CD4-positive, alpha-beta T cell treated with Interleukin-12 subunit alpha and Interleukin-12 subunit beta, for 1 hour (primary cell): ENCODE results near the gene PRKAB1.
"Not testable (repeated sequence)": the region's sequence is repeated elsewhere in the genome, so short reads cannot be mapped to it uniquely, and the experiment has no call there.

Experiments
- DNase-seq: peaks from one replicate; pipeline ENCODE4 v3.0.0-alpha.2; 2020

Gene PRKAB1

DNA sequence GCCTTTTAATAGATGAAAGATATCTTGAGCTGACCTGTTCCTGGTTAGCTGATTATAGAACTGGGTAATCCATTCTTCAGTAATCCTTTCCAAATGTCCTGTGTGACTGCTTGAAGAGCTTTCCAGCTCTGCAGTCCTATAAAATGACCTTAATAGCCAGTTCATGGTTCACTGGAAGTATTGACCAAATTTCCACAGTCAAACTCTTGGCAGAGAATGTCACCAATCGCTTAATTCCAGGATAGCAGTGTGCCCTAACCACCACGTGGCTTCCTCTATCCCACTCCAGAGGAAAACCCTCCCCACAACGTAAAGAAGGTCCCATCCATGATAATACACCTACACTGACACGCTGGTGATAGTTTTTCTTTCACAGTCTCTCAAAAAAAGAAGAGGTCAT is 17.4 kb downstream of the PRKAB1 start:
- no peak for DNase-seq

- no peak for DNase-seq
Observed at GRCh38 chr12:119686355-119686754, 18.4 kb downstream of the PRKAB1 start.

GRCh38 chr12:119686776-119687175 is 18.8 kb downstream of the PRKAB1 start:
- DNase-seq = no peak

DNA sequence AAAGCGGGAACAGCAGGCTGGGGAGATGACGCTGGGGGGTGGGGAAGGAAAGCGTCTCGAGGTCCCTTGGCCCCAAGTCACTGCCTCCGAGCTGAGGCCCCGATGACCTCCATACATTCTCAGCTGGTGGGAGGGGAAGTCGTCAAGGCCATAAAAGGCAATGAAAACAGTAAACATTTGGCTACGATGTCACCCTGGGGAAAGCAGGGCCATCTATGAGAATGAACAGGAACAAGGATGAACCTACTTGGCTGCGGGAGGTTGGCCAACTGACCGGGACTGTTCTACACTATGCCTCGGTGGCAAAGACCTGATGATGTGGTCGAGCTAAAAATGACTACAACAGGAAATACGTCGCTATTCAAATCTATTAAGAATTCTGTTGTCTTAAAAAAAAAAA is 19.5 kb downstream of the PRKAB1 start:
- DNase-seq = no peak

- DNase-seq = no peak
Observed at GRCh38 chr12:119687879-119688278, 19.9 kb downstream of the PRKAB1 start.

DNA sequence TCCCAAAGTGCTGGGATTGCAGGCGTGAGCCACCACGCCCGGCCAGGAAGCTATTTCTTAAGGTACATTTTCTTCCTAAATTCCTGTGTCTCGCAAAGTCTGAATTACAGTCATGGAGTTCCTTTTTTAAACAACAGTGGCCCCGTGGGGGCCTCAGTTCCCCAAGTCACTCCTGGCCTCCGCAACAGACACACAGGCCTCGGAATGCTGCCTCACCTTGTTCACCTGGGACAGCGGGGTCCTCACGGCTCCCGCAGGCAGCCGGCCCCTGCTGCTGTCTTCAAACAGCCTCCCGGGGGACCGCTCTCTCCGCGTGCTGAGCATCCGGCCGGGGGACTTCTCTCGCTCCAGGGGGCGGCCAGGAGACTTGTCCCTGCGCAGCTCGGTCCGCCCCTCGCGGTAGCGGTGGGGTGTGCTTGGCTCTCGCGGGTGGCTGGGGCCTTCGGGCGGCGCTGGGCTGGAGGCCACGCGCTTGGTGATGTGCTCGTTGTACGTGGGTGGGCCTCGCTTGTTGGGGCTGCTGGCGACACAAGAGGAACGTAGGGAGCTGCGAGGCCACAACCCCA is 22.1 kb downstream of the PRKAB1 start:
- no peak for DNase-seq

DNA sequence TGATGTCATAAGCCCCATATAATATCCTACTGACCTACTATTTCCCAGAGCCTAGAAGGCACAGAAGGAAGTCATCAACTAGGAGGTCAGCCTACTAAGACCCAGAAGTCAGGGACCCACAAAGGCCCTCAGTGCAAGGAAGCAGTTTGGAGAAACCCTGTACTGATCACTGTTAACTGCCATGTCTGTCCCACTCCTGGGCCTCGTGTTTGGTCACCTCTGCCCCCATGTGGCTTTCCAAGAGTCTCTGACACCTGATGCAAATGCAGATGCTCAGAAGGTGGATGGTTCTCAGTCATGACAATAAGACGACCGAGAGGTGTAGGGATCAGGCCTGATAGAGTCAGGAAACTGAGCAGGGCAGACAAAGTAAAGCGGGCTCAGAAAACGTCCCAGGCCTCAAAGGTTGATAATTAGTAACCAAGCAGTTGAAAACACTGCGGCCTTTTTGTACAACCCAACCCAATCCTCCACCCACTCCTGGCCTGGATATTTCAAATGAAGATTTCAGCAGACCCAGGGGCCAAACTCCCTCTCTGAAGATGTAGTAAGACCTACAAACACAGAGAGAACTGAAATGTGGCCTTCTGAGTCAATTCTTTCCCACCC is 23.4 kb downstream of the PRKAB1 start:
- no peak for DNase-seq

DNA sequence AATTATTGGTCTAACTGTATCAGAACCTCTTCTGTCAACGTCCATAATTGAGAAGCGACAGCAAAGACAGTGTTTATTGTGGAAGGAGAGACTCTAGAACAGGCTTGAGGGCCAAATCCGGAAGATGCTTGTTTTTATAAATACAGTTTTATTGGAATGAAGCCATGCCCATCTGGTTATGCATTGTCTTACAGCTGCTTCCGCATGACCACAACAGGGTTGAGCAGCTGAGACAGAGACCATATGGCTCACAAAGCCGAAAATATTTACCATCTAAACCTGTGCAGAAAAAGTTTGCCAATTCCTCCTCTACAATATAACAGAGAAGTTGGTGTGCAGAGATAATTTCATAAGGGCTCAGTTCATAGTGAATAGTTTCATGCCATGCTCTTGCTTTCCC is 24.5 kb downstream of the PRKAB1 start:
- no peak for DNase-seq

- no peak for DNase-seq
Observed at GRCh38 chr12:119692997-119693396, 25.1 kb downstream of the PRKAB1 start.

DNA sequence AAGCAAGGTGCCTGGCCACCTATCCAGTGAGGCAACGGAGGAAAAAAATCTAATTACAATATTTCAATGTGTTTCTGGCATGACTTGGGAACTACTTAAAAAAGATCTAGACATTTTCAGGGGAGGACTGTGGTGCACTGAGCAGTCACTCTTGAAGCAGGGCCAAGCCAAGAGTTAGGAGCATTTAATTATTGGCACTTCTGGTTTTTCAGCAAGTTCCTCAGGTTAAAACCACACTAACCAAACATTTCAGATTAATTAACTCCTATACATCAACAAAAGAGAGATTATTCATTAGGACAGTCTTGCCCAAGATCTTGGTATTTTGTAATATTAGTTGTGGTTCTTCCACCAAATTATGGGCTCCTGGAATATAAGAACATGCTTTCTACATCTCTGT is 25.6 kb downstream of the PRKAB1 start:
- DNase-seq = no peak

DNA sequence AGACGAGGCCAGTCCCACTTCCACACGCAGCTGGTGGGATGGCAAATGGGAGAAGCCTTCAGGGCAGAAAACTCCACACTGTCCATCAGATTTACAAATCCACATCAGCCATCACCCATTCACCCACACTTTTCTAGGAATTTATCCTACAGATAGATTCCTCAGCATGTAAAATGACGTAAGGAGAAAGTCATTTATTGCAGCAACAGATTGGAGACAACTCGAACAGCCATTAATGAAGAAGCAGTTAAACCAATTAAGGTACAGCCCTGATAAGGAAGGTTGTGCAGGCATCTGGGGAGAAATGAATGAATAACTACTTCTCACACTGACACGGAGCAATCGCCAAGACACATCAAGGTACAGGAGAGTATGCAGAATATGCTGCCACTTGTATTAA is 26.2 kb downstream of the PRKAB1 start:
- no peak for DNase-seq

DNA sequence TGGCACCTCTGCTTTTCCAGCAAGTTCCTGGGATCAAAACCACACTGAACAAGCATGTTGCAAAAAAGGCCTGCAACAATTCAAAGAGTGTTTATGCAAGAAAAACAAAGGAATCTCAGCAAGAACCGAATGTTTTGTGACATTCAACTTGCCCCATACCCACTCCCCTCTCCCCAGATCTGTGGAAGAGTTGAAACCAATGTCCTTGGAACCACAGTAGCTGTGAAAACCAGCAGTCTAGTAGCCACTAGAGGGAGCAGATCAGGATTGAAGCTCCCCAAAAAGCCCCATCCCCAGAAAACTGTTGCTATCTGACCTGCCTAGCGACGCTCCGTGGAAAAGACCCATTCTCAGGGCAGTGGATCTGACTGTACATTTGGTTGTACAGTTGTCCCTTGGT is 27.1 kb downstream of the PRKAB1 start:
- DNase-seq = no peak

GRCh38 chr12:119696943-119697342 is 29.0 kb downstream of the PRKAB1 start:
- DNase-seq = no peak

DNA sequence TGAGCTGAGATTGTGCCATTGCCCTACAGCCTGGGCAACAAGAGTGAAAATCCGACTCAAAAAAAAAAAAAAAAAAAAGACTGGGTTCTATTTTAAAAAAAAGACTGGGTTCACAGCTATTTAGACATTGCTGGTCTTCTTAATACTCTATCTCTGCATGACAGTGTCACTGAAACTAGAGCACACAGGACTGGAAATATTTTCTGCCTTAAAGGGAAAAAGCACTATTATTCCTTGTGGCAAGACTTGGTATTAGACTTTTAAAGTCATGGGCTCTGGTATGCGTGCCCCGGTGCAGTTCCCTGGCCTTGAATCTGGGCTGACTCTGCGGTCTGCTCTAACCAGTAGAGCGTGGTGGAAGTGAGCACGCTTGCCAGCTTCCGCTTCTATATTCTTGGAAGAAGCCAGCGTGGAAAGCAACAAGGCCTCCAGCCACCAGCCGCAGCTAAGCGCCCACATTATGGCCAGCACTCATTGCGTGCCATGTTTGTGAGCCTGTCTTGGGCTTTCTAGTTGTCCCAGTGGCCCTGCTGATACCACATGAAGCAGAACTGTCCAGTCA is 31.3 kb downstream of the PRKAB1 start:
- DNase-seq = no peak

- DNase-seq = no peak
Observed at GRCh38 chr12:119700078-119700477, 32.1 kb downstream of the PRKAB1 start.

DNA sequence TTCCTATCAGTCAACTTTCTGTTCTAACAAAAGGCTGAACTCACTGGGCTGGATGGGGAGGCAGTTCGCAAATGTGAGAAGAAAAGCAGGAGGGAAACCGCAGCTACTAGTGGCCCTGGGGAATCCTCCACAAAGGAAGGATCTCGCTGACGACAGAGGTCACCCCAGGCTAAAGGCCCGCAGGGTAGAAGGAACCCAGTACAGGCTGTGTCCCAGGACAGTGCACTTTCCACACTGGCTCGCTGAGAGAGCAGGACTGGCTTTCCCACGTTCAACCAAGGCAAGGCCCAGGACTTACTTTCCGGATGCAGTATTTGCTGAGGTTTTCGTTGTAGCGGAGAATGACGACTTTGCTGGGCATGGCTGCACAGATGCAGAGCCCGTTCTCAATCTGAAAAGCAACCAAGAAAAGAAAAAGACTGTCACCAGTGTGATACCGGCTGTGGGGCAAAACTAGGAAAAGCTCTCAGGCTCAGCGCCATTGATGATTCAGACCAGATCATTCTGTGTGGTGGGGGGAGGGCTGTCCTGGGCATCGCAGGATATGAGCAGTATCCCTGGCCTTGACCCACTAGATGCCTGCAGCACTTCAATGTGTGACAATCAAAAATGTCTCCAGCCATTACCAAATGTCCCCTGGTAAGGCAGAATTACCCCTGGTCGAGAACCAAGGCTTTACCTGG is 36.3 kb downstream of the PRKAB1 start:
- DNase-seq = no peak

DNA sequence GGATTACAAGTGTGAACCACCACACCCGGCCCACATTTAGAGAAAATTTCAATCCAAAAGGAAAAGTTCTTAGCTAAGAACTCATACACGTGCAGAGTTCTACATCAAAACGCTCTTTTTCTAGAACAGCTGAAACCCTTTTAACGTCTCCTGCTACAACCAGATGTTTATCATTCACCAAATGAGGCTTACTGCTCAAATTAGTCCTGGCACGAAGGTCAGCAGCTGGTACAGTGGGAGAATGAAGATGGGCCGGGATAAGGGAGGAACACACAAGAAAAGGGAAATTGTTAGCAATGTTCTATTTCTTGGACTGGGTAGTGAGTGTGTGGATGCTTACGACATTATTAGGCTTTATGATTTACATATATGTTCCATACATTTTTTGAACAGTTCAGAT is 37.2 kb downstream of the PRKAB1 start:
- no peak for DNase-seq

- DNase-seq = not testable (repeated sequence)
Observed at GRCh38 chr12:119706427-119706826, 38.5 kb downstream of the PRKAB1 start.

- no peak for DNase-seq
Observed at GRCh38 chr12:119710374-119710964, 42.5 kb downstream of the PRKAB1 start.

DNA sequence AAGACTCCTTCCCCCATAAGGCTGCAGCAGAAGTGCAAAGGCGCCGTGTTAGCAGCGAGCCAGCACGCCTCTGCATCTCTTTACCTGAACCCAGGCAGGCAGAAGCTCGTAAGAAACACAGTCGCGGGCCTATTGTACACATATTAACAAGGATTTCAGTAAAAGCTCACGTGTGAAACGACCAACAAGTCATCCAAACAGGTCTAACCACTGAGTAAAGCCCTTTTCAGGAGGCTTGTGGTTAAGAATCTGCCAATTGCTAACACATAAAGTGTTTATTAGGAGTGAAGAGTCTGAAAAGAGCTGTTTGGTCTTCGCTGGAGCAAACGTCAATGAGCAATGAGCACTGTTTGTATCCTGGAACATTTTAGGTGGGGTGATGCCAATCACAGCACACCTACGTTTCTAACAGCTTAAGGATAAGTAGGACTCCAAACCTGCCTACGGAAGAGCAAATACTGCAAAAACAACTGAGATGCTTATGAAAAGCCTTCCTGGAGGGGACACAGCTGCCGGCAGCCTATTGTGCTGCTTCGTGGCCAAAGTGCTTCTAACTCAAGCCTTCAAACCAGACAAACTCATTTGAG is 43.1 kb downstream of the PRKAB1 start:
- DNase-seq = no peak

DNA sequence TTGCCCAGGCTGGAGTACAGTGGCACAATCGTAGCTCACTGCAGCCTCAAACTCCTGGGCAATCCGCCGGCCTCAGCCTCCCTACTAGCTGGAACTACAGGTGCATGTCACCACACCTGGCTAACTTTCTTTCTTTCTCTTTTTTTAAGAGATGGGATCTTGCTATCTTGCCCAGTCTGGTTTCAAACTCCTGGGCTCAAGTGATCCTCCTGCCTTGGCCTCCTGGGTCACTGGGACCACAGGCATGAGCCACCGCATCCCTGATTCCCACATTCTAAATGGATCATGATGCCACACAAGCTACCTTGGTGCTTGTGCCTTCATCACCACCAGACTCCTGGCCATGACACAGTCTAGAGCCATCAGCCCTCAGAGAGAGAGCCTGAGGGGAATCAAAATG is 43.8 kb downstream of the PRKAB1 start:
- DNase-seq = no peak

DNA sequence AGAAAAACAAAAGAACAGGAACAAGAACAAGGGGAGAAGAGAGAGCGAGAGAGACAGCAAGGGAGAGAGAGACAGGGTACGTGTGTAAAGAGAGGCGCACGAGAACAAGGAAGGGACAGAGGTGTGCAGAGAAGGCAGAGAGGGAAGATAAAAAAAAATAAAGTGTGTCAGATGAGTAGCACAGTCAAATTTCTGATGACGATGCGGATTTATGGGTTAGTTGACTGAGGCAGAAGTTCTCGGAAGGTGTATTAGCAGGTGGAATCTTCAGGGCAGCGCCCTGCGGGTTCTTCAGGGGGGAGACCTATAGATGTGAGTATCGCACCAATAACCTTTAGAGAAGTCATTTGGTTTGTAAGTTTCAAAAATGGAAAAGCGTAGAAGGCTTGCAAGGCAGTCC is 44.8 kb downstream of the PRKAB1 start:
- no peak for DNase-seq

GRCh38 chr12:119713551-119714031 is 45.7 kb downstream of the PRKAB1 start:
- DNase-seq = no peak
